Calu3 (cell line): ENCODE results near the gene CDK6. TPM values are rescaled to one million over a fixed set of nuclear protein-coding genes. Genes with fewer than 3 reads are reported as not detected.

ENCODE experiments used
- BruUV-seq: library from RNA; stranded (reverse); fragments of 400-500 nt; replicated peaks from 2 replicates; lab custom pipeline; 2021; lab: Mats Ljungman, UMichigan
- CTCF ChIA-PET: fragments of 300-600 bp; sonication (Branson Sonifier 250); formaldehyde crosslinking; loops from one replicate; lab custom pipeline; 2022; ENCODE audit warnings: antibody characterized with exemption; lab: Charles Lee
- DNase-seq: peaks from one replicate; pipeline ENCODE4 v3.0.0; 2022
- H3K27ac Mint-ChIP-seq: one replicate; pipeline ENCODE4 v1.8.0; 2022; ENCODE audit warnings: mixed read lengths; ENCODE audit not compliant: unreplicated experiment
- H3K27me3 Mint-ChIP-seq: one replicate; pipeline ENCODE4 v1.8.0; 2022; ENCODE audit warnings: mixed read lengths; ENCODE audit not compliant: unreplicated experiment
- H3K36me3 Mint-ChIP-seq: one replicate; pipeline ENCODE4 v1.8.0; 2022; ENCODE audit warnings: mild to moderate bottlenecking, moderate library complexity, mixed read lengths; ENCODE audit not compliant: insufficient read depth, unreplicated experiment
- H3K4me1 Mint-ChIP-seq: one replicate; pipeline ENCODE4 v1.8.0; 2022; ENCODE audit warnings: mild to moderate bottlenecking, low read depth, mixed read lengths; ENCODE audit not compliant: unreplicated experiment
- H3K4me3 Mint-ChIP-seq: one replicate; pipeline ENCODE4 v1.8.0; 2022; ENCODE audit warnings: mild to moderate bottlenecking, low read depth, moderate library complexity, mixed read lengths; ENCODE audit not compliant: unreplicated experiment
- H3K9me3 Mint-ChIP-seq: one replicate; pipeline ENCODE4 v1.8.0; 2022; ENCODE audit warnings: low read depth, mixed read lengths; ENCODE audit not compliant: unreplicated experiment
- intact Hi-C: fragments of 100-400 bp; cut with micrococcal nuclease; formaldehyde crosslinking; loops from one replicate; pipeline ENCODE4 v1.10.0; 2022; ENCODE audit not compliant: unreplicated experiment
- total RNA-seq: library from RNA; stranded (reverse); gene quantifications from 2 replicates; pipeline ENCODE4 v1.2.3, GENCODE V29; 2022
- TF ChIP-seq, protein P1 (sequence below): fragments of 200-600 bp; IDR thresholded peaks from one replicate; pipeline ENCODE4 v1.8.0; 2022; ENCODE audit warnings: antibody characterized with exemption; ENCODE audit not compliant: unreplicated experiment

CDK6 gene
- total RNA-seq, 1 experiment from 2014 or later, result 87.9 TPM

DNA sequence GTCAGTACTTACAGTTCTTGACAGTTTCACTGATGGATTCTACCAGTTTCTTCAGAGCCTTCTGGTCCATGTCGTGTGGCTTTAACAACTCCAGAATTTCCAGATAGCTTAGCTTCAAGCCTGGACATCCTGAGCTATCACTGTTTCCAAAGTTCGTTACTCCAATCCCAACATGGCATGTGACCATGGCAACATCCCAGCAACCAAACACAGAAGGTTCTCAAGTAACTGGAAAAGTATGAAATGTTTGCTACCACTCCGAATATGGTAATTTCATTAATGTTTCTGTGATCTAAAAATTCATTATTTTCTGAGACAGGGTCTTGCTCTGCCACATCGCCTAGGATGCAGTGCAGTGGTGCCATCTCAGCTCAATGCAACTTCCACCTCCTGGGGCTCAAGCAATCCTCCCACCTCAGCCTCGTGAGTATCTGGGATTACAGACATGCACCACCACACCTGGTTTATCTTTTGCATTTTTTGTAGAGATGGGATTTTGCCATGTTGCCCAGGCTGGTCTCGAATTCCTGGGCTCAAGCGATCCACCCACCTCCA lies 278.5 kb downstream of the CDK6 start:
- BruUV-seq, result no TSS peak
- H3K4me3 Mint-ChIP-seq, result no peak overlapping the region
- no peak overlapping the region for H3K27ac Mint-ChIP-seq
- H3K9me3 Mint-ChIP-seq, result no peaks in the 10 kb centered on the region
- no peak for DNase-seq
- H3K27me3 Mint-ChIP-seq, result no peaks in the 10 kb centered on the region
- TF ChIP-seq, protein P1, sequence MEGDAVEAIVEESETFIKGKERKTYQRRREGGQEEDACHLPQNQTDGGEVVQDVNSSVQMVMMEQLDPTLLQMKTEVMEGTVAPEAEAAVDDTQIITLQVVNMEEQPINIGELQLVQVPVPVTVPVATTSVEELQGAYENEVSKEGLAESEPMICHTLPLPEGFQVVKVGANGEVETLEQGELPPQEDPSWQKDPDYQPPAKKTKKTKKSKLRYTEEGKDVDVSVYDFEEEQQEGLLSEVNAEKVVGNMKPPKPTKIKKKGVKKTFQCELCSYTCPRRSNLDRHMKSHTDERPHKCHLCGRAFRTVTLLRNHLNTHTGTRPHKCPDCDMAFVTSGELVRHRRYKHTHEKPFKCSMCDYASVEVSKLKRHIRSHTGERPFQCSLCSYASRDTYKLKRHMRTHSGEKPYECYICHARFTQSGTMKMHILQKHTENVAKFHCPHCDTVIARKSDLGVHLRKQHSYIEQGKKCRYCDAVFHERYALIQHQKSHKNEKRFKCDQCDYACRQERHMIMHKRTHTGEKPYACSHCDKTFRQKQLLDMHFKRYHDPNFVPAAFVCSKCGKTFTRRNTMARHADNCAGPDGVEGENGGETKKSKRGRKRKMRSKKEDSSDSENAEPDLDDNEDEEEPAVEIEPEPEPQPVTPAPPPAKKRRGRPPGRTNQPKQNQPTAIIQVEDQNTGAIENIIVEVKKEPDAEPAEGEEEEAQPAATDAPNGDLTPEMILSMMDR, result no peak
- H3K4me1 Mint-ChIP-seq, result no peaks in the 10 kb centered on the region
- CTCF ChIA-PET, result no interaction called here
- peaks cover 22% of the 10 kb centered on the region for H3K36me3 Mint-ChIP-seq
- intact Hi-C loops, result no loop called here

DNA sequence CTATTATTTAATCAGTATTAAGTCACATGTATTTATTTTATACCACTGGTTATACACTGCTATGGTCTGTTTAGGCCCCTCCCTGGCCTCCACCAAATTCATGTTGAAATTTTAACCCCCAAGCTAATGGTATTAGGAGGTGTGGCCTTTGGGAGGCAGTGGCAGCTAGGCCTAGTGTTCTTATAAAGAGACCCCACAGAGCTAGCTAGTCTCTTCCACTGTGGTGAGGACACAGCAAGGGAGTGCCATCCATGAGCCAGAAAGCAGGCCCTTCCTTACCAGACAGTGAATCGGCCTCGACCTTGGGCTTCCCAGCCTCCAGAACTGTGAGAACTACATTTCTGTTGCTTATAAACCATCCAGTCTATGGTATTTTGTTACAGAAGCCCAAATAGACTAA lies 279.1 kb downstream of the CDK6 start:
- H3K27me3 Mint-ChIP-seq, result no peaks in the 10 kb centered on the region
- no peaks in the 10 kb centered on the region for H3K9me3 Mint-ChIP-seq
- intact Hi-C loops, result no loop called here
- H3K36me3 Mint-ChIP-seq, result peaks cover 20% of the 10 kb centered on the region
- TF ChIP-seq, protein P1, result no peak
- no peaks in the 10 kb centered on the region for H3K4me1 Mint-ChIP-seq
- DNase-seq, result no peak
- no peak overlapping the region for H3K4me3 Mint-ChIP-seq
- H3K27ac Mint-ChIP-seq, result no peak overlapping the region
- BruUV-seq, result no TSS peak
- CTCF ChIA-PET, result no interaction called here

Other genes with a start within 250 kb of the CDK6 start
- gene FAM133B, start 246.2 kb downstream of the CDK6 start, total RNA-seq, result 26.4 and 30.0 TPM in 2 replicates